GM12878 (cell line): ENCODE measurements around the gene CAMK2A. TPM values are rescaled to one million over a fixed set of nuclear protein-coding genes. Genes with fewer than 3 reads are reported as not detected.

Experiments
- ATAC-seq: fragments of 200-7000 bp; cut with Tn5 transposase; 3 replicates; pipeline ENCODE4 v1.9.1; 2020; ENCODE audit warnings: mild to moderate bottlenecking, moderate library complexity
- BruUV-seq: library from RNA; stranded (reverse); fragments of 400-500 nt; replicated peaks from 2 replicates; lab custom pipeline; 2021; lab: Mats Ljungman, UMichigan
- CTCF ChIA-PET: fragments of 300-600 bp; sonication (Branson Sonifier 250); formaldehyde crosslinking; extraction: SDS; loops from one replicate; lab custom pipeline; 2021; ENCODE audit warnings: inconsistent platforms; lab: Yijun Ruan, JAX
- POLR2A ChIA-PET: fragments of 350-600 bp; formaldehyde crosslinking; extraction: SDS; loops from one replicate; lab custom pipeline; 2021; ENCODE audit warnings: inconsistent platforms; lab: Charles Lee
- RAD21 ChIA-PET: fragments of 300-600 bp; sonication (Branson Sonifier 250); formaldehyde crosslinking; loops from one replicate; lab custom pipeline; 2023; ENCODE audit warnings: antibody characterized with exemption; ENCODE audit not compliant: unreplicated experiment; lab: Charles Lee
- SMC1A ChIA-PET: fragments of 300-600 bp; sonication (Branson Sonifier 250); formaldehyde crosslinking; loops from one replicate; lab custom pipeline; 2023; ENCODE audit not compliant: unreplicated experiment, uncharacterized antibody; lab: Charles Lee
- DNase-seq: peaks from one replicate; pipeline ENCODE4 v3.0.0-alpha.2; 2011; ENCODE audit warnings: low read depth, low spot score
- FAIRE-seq: peaks from 3 replicates; lab custom pipeline; 2011; peaks lifted over from hg19 to GRCh38; lab: Jason Lieb, UNC
- H2AFZ ChIP-seq: 2 replicates; pipeline ENCODE4 v1.6.0; 2011; ENCODE audit warnings: low read depth, low read length, control low read depth; ENCODE audit not compliant: control insufficient read depth
- H3K27ac ChIP-seq: 2 replicates; pipeline ENCODE4 v1.5.1; 2011; ENCODE audit warnings: control low read depth; ENCODE audit not compliant: control insufficient read depth, insufficient read depth
- H3K27me3 ChIP-seq, 2 experiments: replicated peaks in 1 of 2; 2 replicates each; pipeline versions ENCODE4 v1.6.0 to v1.6.1; 2011; ENCODE audit warnings: low read length in 1 of 2; ENCODE audit not compliant: control insufficient read depth in 2 of 2, insufficient read depth in 2 of 2
- H3K36me3 ChIP-seq, 2 experiments: 2 replicates each; pipeline ENCODE4 v1.5.1; 2011; ENCODE audit warnings: low read length in 1 of 2; ENCODE audit not compliant: control insufficient read depth in 2 of 2, insufficient read depth in 2 of 2
- H3K4me1 ChIP-seq: 2 replicates; pipeline ENCODE4 v1.6.1; 2011; ENCODE audit warnings: mild to moderate bottlenecking, low read length, moderate library complexity, mixed read lengths; ENCODE audit not compliant: control insufficient read depth, insufficient read depth
- H3K4me2 ChIP-seq: 2 replicates; pipeline ENCODE4 v1.6.0; 2011; ENCODE audit warnings: control low read depth; ENCODE audit not compliant: control insufficient read depth, insufficient read depth
- H3K4me3 ChIP-seq: fragments of 200-600 bp; sonication (generic); 2 replicates; pipeline ENCODE4 v1.5.1; 2016
- H3K79me2 ChIP-seq: 2 replicates; pipeline ENCODE4 v1.6.0; 2011; ENCODE audit warnings: low read length; ENCODE audit not compliant: control insufficient read depth, insufficient read depth
- H3K9ac ChIP-seq: 2 replicates; pipeline ENCODE4 v1.8.0; 2011; ENCODE audit warnings: low read length, control low read depth, mixed read lengths; ENCODE audit not compliant: control insufficient read depth, insufficient read depth
- H3K9me3 ChIP-seq: replicated peaks from 3 replicates; pipeline ENCODE4 v1.5.1; 2011; ENCODE audit warnings: mild to moderate bottlenecking, low read length; ENCODE audit not compliant: control insufficient read depth, insufficient read depth
- H4K20me1 ChIP-seq: 2 replicates; pipeline ENCODE4 v1.6.0; 2011; ENCODE audit not compliant: control insufficient read depth, insufficient read depth
- BACH1 ChIP-seq: fragments of 450-650 bp; IDR thresholded peaks from 2 replicates; pipeline ENCODE4 v1.6.1; 2017; ENCODE audit warnings: mild to moderate bottlenecking, borderline replicate concordance
- CBFB ChIP-seq: IDR thresholded peaks from 2 replicates; pipeline ENCODE4 v1.6.1; 2016; ENCODE audit warnings: antibody characterized with exemption, low read depth
- EGR1 ChIP-seq, 2 experiments: IDR thresholded peaks; 1 replicate in 1 of 2; 2 replicates in 1 of 2; pipeline ENCODE4 v1.6.1; 2011 to 2012; ENCODE audit warnings: low read depth in 2 of 2, low read length in 2 of 2, borderline replicate concordance in 1 of 2, mild to moderate bottlenecking in 1 of 2, moderate library complexity in 1 of 2
- EZH2 ChIP-seq: IDR thresholded peaks from 2 replicates; pipeline ENCODE4 v1.6.1; 2012; ENCODE audit warnings: low read depth, mild to moderate bottlenecking, control low read depth, inconsistent platforms, low read length, borderline replicate concordance; ENCODE audit not compliant: control insufficient read depth
- HDAC2 ChIP-seq: fragments of 200-600 bp; sonication (generic); IDR thresholded peaks from 2 replicates; pipeline ENCODE4 v1.6.1; 2017
- HDAC6 ChIP-seq: fragments of 200-600 bp; sonication (generic); IDR thresholded peaks from one replicate; pipeline ENCODE4 v1.8.0; 2017; ENCODE audit warnings: antibody characterized with exemption; ENCODE audit not compliant: unreplicated experiment
- KLF5 ChIP-seq: fragments of 450-650 bp; IDR thresholded peaks from 2 replicates; pipeline ENCODE4 v1.6.1; 2014; ENCODE audit warnings: mild to moderate bottlenecking; ENCODE audit not compliant: partially characterized antibody
- MXI1 ChIP-seq: fragments of 150-350 bp; IDR thresholded peaks from 2 replicates; pipeline ENCODE4 v1.6.1; 2011; ENCODE audit warnings: low read depth, mild to moderate bottlenecking, inconsistent platforms, low read length, improper control_type of control experiment
- NFYA ChIP-seq: IDR thresholded peaks from 2 replicates; pipeline ENCODE4 v1.6.1; 2011; ENCODE audit warnings: low read depth, mild to moderate bottlenecking, low read length, improper control_type of control experiment, borderline replicate concordance
- NFYB ChIP-seq: IDR thresholded peaks from 2 replicates; pipeline ENCODE4 v1.6.1; 2011; ENCODE audit warnings: low read depth, mild to moderate bottlenecking, low read length, improper control_type of control experiment, moderate library complexity; ENCODE audit not compliant: insufficient read depth
- NR2C2 ChIP-seq: IDR thresholded peaks from 2 replicates; pipeline ENCODE4 v1.6.1; 2011; ENCODE audit warnings: borderline replicate concordance, low read depth; ENCODE audit not compliant: control insufficient read depth, insufficient read length
- NRF1 ChIP-seq: conservative IDR thresholded peaks from 2 replicates; pipeline ENCODE4 v1.6.1; 2011; ENCODE audit warnings: mild to moderate bottlenecking, low read depth, low read length, improper control_type of control experiment
- POU2F2 ChIP-seq: IDR thresholded peaks from 3 replicates; pipeline ENCODE4 v1.6.1; 2011; ENCODE audit warnings: low read depth, mild to moderate bottlenecking, low read length, borderline replicate concordance
- RAD21 ChIP-seq: IDR thresholded peaks from 2 replicates; pipeline ENCODE4 v1.6.1; 2011; ENCODE audit warnings: mild to moderate bottlenecking, low read depth, low read length, moderate library complexity; ENCODE audit not compliant: insufficient read depth
- RAD51 ChIP-seq: fragments of 450-650 bp; IDR thresholded peaks from 2 replicates; pipeline ENCODE4 v1.6.1; 2016; ENCODE audit warnings: moderate library complexity, mild to moderate bottlenecking, inconsistent platforms
- RB1 ChIP-seq: fragments of 450-650 bp; formaldehyde crosslinking; IDR thresholded peaks from 2 replicates; pipeline ENCODE4 v1.6.1; 2017; ENCODE audit warnings: mild to moderate bottlenecking, borderline replicate concordance
- SMAD5 ChIP-seq: IDR thresholded peaks from 2 replicates; pipeline ENCODE4 v1.6.1; 2016; ENCODE audit warnings: antibody characterized with exemption, low read depth
- TBL1XR1 ChIP-seq: IDR thresholded peaks from 2 replicates; pipeline ENCODE4 v1.6.1; 2012; ENCODE audit warnings: low read depth, low read length, improper control_type of control experiment
- WRNIP1 ChIP-seq: IDR thresholded peaks from 2 replicates; pipeline ENCODE4 v1.6.1; 2011; ENCODE audit warnings: low read depth, low read length, improper control_type of control experiment, borderline replicate concordance
- WGBS: methylation state at CpG from one replicate; pipeline ENCODE4 v1.1.6; 2016; ENCODE audit warnings: low lambda C conversion rate; ENCODE audit not compliant: insufficient replicate concordance, insufficient coverage; ENCODE audit errors: missing lambda C conversion rate; 5-methylcytosine and 5-hydroxymethylcytosine counted together
- in situ Hi-C: fragments of 300-500 bp; cut with MboI; formaldehyde crosslinking; loops from 9 replicates; pipeline ENCODE4 v1.14.3; 2018; ENCODE audit warnings: mixed read lengths
- intact Hi-C: fragments of 100-400 bp; cut with micrococcal nuclease; formaldehyde crosslinking; loops from one replicate; pipeline ENCODE4 v1.14.2; 2022; ENCODE audit not compliant: unreplicated experiment
- polyA plus RNA-seq, 11 experiments: library from polyadenylated mRNA; depleted of rRNA in 4 of 11; unstranded in 6 of 11; stranded (reverse) in 5 of 11; fragments of >200 nt; fragmentation: Nextera tagmentation in 4 of 11; fragmentation: Illumina TruSeq in 1 of 11; extraction: Ambion mirVana in 4 of 11; extraction: Trizol in 1 of 11; gene quantifications; 1 replicate in 1 of 11; 2 replicates in 10 of 11; pipeline versions ENCODE4 v1.2.1 to v1.2.3, GENCODE V29; 2011 to 2016; ENCODE audit warnings: inconsistent platforms in 2 of 11, missing spikeins in 2 of 11, low read depth in 1 of 11
- total RNA-seq, 4 experiments: library from RNA; depleted of rRNA in 3 of 4; stranded (reverse); fragments of >200 nt in 3 of 4; fragmentation: Illumina TruSeq in 1 of 4; extraction: Trizol in 1 of 4; gene quantifications; 2 replicates each; pipeline versions ENCODE4 v1.2.1 to v1.2.3, GENCODE V29; 2013 to 2021

Gene CAMK2A
- total and polyA plus RNA-seq, 10 of the 15 experiments (the other 5 are each of a cell fraction or from before 2014, with no cell fraction given), result 0.11 TPM; not detected in 9

- in situ Hi-C loops, result no loop called here
- FAIRE-seq, result no peak
- SMC1A ChIA-PET, result interaction anchor here (1.2 to 1.3 kb wide), 2 partner anchors 9 to 14 kb away, joined by 3 to 4 read pairs; no protein-coding TSS in a partner anchor
- BruUV-seq, result no TSS peak
- Histone ChIP-seq H3K4me1 (no peaks in the 10 kb centered on the region), H3K9ac (no peak overlapping the region), H3K36me3 (no peaks in the 10 kb centered on the region), H3K4me3 (no peak overlapping the region), H3K27me3 (no peaks in the 10 kb centered on the region; a peak in 1 of 4 replicates), H3K4me2 (no peak overlapping the region), H2AFZ (no peak overlapping the region), H3K9me3 (no peaks in the 10 kb centered on the region), H4K20me1 (no peaks in the 10 kb centered on the region), H3K79me2 (no peaks in the 10 kb centered on the region), H3K27ac (no peak overlapping the region)
- no peak for DNase-seq
- WGBS, result 38% methylated on average over 5 of the region's 5 CpGs
- CTCF ChIA-PET, result no interaction called here
- RAD21 ChIA-PET, result no interaction called here
- TF ChIP-seq CBFB (no peak), HDAC2 (no peak), NFYA (no peak), RAD21 (no peak)
- POLR2A ChIA-PET, result no interaction called here
- no peak for ATAC-seq
- intact Hi-C loops, result no loop called here
These were observed 43.8 kb upstream of the CAMK2A start for GRCh38 chr5:150333400-150333799.

GRCh38 chr5:150329881-150330876 lies 40.6 kb upstream of the CAMK2A start:
- Histone ChIP-seq H3K9me3 (no peaks in the 10 kb centered on the region), H3K4me3 (no peak overlapping the region), H2AFZ (no peak overlapping the region), H3K27ac (no peak overlapping the region), H3K9ac (no peak overlapping the region), H3K79me2 (no peaks in the 10 kb centered on the region), H3K36me3 (no peaks in the 10 kb centered on the region), H3K27me3 (no peaks in the 10 kb centered on the region; a peak in 2 of 4 replicates), H3K4me2 (no peak overlapping the region), H3K4me1 (no peaks in the 10 kb centered on the region), H4K20me1 (no peaks in the 10 kb centered on the region)
- in situ Hi-C loops (no loop called here), intact Hi-C loops (no loop called here)
- no TSS peak for BruUV-seq
- WGBS, result 42% methylated on average over 17 of the region's 17 CpGs
- SMC1A ChIA-PET, result no interaction called here
- POLR2A ChIA-PET, result no interaction called here
- RAD21 ChIA-PET, result no interaction called here
- DNase-seq, result no peak
- no peak for ATAC-seq
- CTCF ChIA-PET, result no interaction called here
- FAIRE-seq, result no peak
- TF ChIP-seq POU2F2 (no peak), HDAC6 (no peak), RAD51 (no peak), TBL1XR1 (no peak), BACH1 (no peak), NRF1 (no peak), NFYB (no peak), SMAD5 (no peak), KLF5 (no peak), MXI1 (no peak), RB1 (no peak), NR2C2 (no peak), EZH2 (no peak), WRNIP1 (no peak), EGR1 (IDR thresholded peaks at IDR 0.05; ENCODE audit: borderline replicate concordance in 1 of 2, low read depth in 2 of 2, low read length in 2 of 2) (no peak)
